Activated T-cell treated with anti-CD3 and anti-CD28 coated beads, Interleukin-2, amount 50 U/mL, for 4 hours (primary cell): ENCODE results near the gene STARD5. TPM values are rescaled to one million over a fixed set of nuclear protein-coding genes. Genes with fewer than 3 reads are reported as not detected.

ENCODE experiments used
- ATAC-seq, 2 donors: fragments of 200-7000 bp; cut with Tn5 transposase; one replicate each; pipeline ENCODE4 v1.10.0; 2021
- DNase-seq: peaks from one replicate; pipeline ENCODE4 v3.0.0-alpha.2; 2020
- H3K27me3 Mint-ChIP-seq: one replicate; pipeline ENCODE4 v1.8.0; 2021; ENCODE audit warnings: low read depth, mixed read lengths
- H3K36me3 Mint-ChIP-seq: one replicate; pipeline ENCODE4 v1.8.0; 2022; ENCODE audit warnings: mixed read lengths; ENCODE audit not compliant: insufficient read depth
- H3K4me1 Mint-ChIP-seq: one replicate; pipeline ENCODE4 v1.8.0; 2021; ENCODE audit warnings: low read depth, mixed read lengths
- H3K4me3 Mint-ChIP-seq: one replicate; pipeline ENCODE4 v1.8.0; 2021; ENCODE audit warnings: mild to moderate bottlenecking, moderate library complexity, mixed read lengths
- H3K9me3 Mint-ChIP-seq: one replicate; pipeline ENCODE4 v1.8.0; 2021; ENCODE audit warnings: mixed read lengths
- total RNA-seq, 3 donors: library from RNA; stranded (reverse); gene quantifications; one replicate each; pipeline ENCODE4 v1.2.1, GENCODE V29; 2021

The STARD5 gene
- total RNA-seq, 3 donors from 2014 or later = 2.8 to 5.3 (median 3.7) TPM

- Mint-ChIP-seq H3K27me3 (peaks cover 1% of the 10 kb centered on the region), H3K9me3 (no peaks in the 10 kb centered on the region), H3K4me1 (no peaks in the 10 kb centered on the region), H3K36me3 (no peaks in the 10 kb centered on the region), H3K4me3 (no peak overlapping the region)
- no peak for ATAC-seq
- DNase-seq = no peak
These were observed 24.0 kb upstream of the STARD5 start for GRCh38 chr15:81347910-81348309.

DNA sequence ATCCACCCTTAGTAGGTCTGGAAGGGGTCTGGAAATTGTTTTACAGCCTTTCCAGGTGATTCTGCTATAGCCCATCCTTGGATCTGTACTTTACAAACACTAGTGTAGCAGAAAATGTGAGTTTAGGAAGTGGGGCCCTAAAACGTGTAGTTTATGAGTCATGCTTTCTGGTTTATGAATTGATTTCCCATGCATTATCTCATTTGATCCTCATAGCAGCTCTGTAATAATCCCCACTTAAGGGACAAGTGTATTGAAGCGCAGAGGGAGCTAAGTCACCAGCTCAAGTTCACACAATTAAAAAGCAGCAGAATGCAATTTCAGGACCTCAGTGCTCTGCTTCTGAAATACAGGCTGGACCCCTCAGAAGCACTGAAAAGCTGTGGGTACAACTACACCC, 22.7 kb upstream of the STARD5 start:
- ATAC-seq (no peak), DNase-seq (no peak)
- peaks cover 1% of the 10 kb centered on the region for H3K27me3 Mint-ChIP-seq
- no peak overlapping the region for H3K4me3 Mint-ChIP-seq
- H3K36me3 Mint-ChIP-seq = no peaks in the 10 kb centered on the region
- no peaks in the 10 kb centered on the region for H3K9me3 Mint-ChIP-seq
- H3K4me1 Mint-ChIP-seq = no peaks in the 10 kb centered on the region

DNA sequence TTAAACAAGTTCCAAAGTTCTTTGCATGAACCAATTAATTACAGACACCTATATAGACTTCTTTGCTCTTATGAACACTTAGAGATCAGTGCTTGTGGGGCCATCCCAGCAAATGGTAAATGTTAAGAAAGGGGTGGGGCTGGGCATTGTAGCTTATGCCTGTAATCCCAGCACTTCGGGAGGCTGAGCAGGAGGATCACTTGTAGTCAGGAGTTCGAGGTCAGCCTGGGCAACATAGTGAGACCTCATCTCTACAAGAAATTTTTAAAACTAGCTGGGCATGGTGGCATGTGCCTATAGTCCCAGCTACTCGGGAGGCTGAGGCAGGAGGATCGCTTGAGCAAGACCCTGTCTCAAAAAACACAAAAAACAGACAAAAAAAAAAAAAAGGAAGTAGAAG, 19.4 kb upstream of the STARD5 start:
- ATAC-seq = no peak
- peaks cover 4% of the 10 kb centered on the region for H3K27me3 Mint-ChIP-seq
- DNase-seq = no peak
- no peak overlapping the region for H3K4me3 Mint-ChIP-seq
- H3K36me3 Mint-ChIP-seq = no peaks in the 10 kb centered on the region
- H3K9me3 Mint-ChIP-seq = no peaks in the 10 kb centered on the region
- H3K4me1 Mint-ChIP-seq = no peaks in the 10 kb centered on the region

GRCh38 chr15:81341351-81341750, 17.4 kb upstream of the STARD5 start:
- no peaks in the 10 kb centered on the region for H3K36me3 Mint-ChIP-seq
- H3K27me3 Mint-ChIP-seq = peaks cover 4% of the 10 kb centered on the region
- ATAC-seq = no peak
- no peak for DNase-seq
- no peaks in the 10 kb centered on the region for H3K9me3 Mint-ChIP-seq
- peaks cover 2% of the 10 kb centered on the region for H3K4me1 Mint-ChIP-seq
- H3K4me3 Mint-ChIP-seq = no peak overlapping the region

- peaks cover 2% of the 10 kb centered on the region for H3K27me3 Mint-ChIP-seq
- no peaks in the 10 kb centered on the region for H3K9me3 Mint-ChIP-seq
- no peak for ATAC-seq
- no peak overlapping the region for H3K4me3 Mint-ChIP-seq
- no peak for DNase-seq
- H3K4me1 Mint-ChIP-seq = peaks cover 3% of the 10 kb centered on the region
- H3K36me3 Mint-ChIP-seq = no peaks in the 10 kb centered on the region
These were observed 15.9 kb upstream of the STARD5 start for GRCh38 chr15:81339851-81340250.

GRCh38 chr15:81339321-81339720, 15.4 kb upstream of the STARD5 start:
- H3K9me3 Mint-ChIP-seq = no peaks in the 10 kb centered on the region
- no peak for DNase-seq
- H3K36me3 Mint-ChIP-seq = no peaks in the 10 kb centered on the region
- no peak overlapping the region for H3K4me3 Mint-ChIP-seq
- peaks cover 2% of the 10 kb centered on the region for H3K27me3 Mint-ChIP-seq
- ATAC-seq = no peak
- peaks cover 3% of the 10 kb centered on the region for H3K4me1 Mint-ChIP-seq

DNA sequence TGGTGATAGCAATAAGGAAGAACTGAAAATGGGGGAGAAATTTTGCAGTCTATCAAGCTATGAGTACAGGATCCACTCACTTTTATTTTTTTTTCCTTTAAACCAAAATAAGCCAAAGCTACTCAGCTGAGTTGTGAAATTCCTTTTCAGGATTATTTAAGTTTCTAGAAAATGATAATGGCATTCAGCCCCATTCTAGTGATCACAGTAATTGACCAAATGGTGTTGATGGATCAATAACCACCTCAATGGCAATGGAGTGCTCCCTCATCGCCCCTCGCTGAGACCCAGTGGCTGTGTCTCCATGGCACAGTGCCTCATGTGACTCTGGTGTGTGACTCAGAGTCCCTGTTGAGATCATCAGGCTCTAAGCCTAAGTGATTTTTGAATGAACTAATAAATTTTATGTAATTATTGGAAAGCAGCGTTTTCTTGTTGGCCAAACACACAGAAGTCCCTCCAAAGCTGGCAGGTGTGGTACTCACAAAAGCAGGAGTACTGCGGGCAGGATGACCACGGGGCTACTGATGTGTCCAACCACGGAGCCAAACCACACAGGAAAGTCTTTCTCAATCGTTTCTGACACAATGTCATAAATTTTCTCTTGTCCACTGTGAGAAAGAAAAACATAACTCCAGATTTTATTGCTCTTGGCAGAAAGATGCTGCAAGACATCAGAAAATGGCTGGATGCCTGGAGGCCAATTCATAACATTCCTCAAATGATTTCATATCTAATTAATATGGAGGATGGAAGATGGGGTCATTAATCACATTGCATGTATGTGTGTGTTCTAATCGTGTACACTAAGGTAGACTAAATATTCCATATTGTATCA, 14.4 kb upstream of the STARD5 start:
- peaks cover 3% of the 10 kb centered on the region for H3K4me1 Mint-ChIP-seq
- H3K27me3 Mint-ChIP-seq = peaks cover 2% of the 10 kb centered on the region
- H3K36me3 Mint-ChIP-seq = no peaks in the 10 kb centered on the region
- DNase-seq = no peak
- H3K4me3 Mint-ChIP-seq = no peak overlapping the region
- H3K9me3 Mint-ChIP-seq = no peaks in the 10 kb centered on the region
- ATAC-seq = no peak

DNA sequence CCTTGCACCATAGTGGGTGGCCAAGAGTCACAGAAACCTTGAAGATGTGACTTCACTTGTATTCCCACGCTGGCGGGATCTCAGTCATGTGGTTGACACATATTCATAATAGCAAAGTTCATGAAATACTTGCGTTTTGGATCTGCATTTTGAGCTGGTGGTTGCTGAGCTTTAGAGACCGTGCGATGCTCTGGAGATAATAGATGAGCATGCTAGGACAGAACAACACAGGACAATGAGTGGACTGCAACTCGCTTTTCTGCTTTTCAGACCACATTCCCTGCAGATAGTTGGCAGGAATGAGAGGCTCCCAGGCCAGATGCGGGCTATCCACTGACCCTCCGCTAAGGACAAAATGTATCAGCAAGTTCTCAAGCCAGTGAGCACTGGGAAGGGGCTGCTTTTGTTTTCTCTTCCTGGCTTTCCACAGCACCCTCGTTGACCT, 13.8 kb upstream of the STARD5 start:
- H3K4me3 Mint-ChIP-seq = no peak overlapping the region
- H3K9me3 Mint-ChIP-seq = no peaks in the 10 kb centered on the region
- H3K4me1 Mint-ChIP-seq = peaks cover 3% of the 10 kb centered on the region
- H3K27me3 Mint-ChIP-seq = peaks cover 2% of the 10 kb centered on the region
- no peaks in the 10 kb centered on the region for H3K36me3 Mint-ChIP-seq
- DNase-seq (no peak), ATAC-seq (peak in 1 of 2 donors; percentile 41)

- no peak for ATAC-seq
- H3K4me1 Mint-ChIP-seq = peaks cover 3% of the 10 kb centered on the region
- peaks cover 2% of the 10 kb centered on the region for H3K27me3 Mint-ChIP-seq
- H3K36me3 Mint-ChIP-seq = no peaks in the 10 kb centered on the region
- no peak overlapping the region for H3K4me3 Mint-ChIP-seq
- no peaks in the 10 kb centered on the region for H3K9me3 Mint-ChIP-seq
- DNase-seq = no peak
These were observed 13.3 kb upstream of the STARD5 start for GRCh38 chr15:81337241-81337640.

GRCh38 chr15:81336568-81336967, 12.6 kb upstream of the STARD5 start:
- Mint-ChIP-seq H3K4me1 (peaks cover 3% of the 10 kb centered on the region), H3K9me3 (no peaks in the 10 kb centered on the region), H3K36me3 (no peaks in the 10 kb centered on the region), H3K4me3 (no peak overlapping the region), H3K27me3 (peaks cover 2% of the 10 kb centered on the region)
- ATAC-seq = peak in 1 of 2 donors; percentile 60
- peak; percentile 41 for DNase-seq

DNA sequence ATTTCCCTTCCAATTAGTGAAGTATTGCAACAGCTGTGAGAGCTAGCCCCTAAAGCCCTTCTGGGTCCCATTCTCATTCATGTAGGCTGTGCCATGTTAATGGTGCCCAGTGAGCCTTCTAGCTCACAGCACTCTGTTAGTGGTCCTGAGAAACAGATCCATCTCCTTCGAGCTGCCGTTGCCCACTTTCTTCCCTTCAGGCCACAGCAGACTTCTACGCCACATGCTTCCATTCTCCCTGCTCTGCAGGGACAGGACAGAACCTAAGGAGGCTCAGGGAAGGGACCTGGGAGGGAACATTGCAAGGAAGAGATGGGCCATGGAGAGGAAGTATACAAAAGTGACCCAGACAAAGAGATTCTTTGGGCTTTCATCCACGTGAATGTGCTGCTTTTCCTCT, 11.7 kb upstream of the STARD5 start:
- peaks cover 9% of the 10 kb centered on the region for H3K4me1 Mint-ChIP-seq
- no peak for ATAC-seq
- H3K4me3 Mint-ChIP-seq = no peak overlapping the region
- no peaks in the 10 kb centered on the region for H3K9me3 Mint-ChIP-seq
- H3K27me3 Mint-ChIP-seq = no peaks in the 10 kb centered on the region
- DNase-seq = no peak
- no peaks in the 10 kb centered on the region for H3K36me3 Mint-ChIP-seq

DNA sequence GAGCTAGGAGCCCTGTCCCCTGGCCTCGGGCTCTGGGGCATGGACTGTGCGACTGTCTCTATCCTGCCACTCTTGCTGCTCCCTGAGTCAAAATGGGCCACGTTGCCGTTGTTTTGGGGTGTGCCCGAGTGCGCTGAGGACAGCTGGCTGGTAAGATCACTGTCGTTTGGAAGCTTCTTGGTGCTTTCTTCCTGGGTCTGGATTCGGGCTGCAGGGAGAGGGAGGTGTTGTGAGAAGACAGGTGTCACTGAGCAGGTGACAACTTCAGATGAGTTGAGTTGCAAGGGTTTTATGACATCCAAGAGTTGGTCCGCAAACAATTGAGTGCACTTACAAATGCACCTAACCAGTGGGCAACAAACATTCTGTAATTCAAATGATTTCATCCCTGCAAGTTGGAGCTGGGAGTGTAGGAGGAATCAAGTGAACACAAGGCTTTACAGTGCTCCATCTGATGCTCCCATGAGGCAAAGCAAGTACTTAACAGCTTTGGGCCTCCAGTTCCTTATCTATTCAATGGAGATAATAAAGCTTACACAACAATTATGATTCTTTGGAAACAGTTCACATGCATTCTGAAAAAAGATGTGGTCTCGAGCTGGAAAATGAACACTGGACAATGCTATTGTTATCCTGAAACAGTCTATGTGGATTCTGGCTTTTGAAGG, 11.0 kb upstream of the STARD5 start:
- no peaks in the 10 kb centered on the region for H3K27me3 Mint-ChIP-seq
- H3K36me3 Mint-ChIP-seq = no peaks in the 10 kb centered on the region
- peaks cover 10% of the 10 kb centered on the region for H3K4me1 Mint-ChIP-seq
- no peak for DNase-seq
- no peaks in the 10 kb centered on the region for H3K9me3 Mint-ChIP-seq
- no peak overlapping the region for H3K4me3 Mint-ChIP-seq
- no peak for ATAC-seq

DNA sequence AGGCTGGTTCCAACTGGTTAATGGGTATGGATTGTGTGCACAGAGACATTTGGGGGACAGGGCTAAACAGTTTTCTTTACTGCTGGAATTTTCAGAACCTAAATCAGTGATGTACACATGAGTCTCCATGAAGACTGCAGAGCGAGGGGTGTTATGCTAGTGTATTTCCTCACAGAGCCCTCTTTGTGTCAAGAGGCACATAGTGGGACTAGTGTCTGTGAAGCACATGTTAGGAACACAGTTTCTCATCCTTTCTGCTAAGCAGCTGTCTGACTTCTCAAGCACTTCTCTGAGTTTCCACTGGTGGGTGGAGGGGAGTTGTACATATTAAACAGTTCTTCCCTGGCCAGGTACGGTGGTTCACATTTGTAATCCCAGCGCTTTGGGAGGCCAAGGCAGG, 9.4 kb upstream of the STARD5 start:
- Mint-ChIP-seq H3K4me1 (peaks cover 10% of the 10 kb centered on the region), H3K4me3 (no peak overlapping the region), H3K9me3 (no peaks in the 10 kb centered on the region), H3K36me3 (no peaks in the 10 kb centered on the region), H3K27me3 (no peaks in the 10 kb centered on the region)
- ATAC-seq = no peak
- no peak for DNase-seq

DNA sequence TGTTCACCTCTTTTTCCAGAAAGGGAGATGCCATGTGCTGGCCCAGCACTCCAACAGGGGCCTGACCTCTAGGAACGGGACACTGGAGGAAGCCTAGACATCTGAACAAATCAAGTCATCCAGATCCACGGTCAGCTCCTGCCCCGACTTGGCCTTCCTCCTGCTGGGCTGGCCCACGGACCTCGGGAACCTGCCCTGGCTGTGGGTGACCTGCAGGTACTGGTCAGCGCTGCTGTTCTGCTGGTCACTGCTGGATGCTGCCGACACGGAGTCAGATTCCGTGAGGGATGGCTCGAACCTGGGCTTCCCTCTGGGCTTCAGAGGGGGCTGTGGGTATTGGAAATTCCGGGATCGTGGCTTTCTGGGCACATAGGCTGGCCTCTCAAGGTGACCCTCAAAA, 8.4 kb upstream of the STARD5 start:
- DNase-seq (no peak), ATAC-seq (no peak)
- no peaks in the 10 kb centered on the region for H3K9me3 Mint-ChIP-seq
- no peak overlapping the region for H3K4me3 Mint-ChIP-seq
- no peaks in the 10 kb centered on the region for H3K36me3 Mint-ChIP-seq
- peaks cover 14% of the 10 kb centered on the region for H3K4me1 Mint-ChIP-seq
- no peaks in the 10 kb centered on the region for H3K27me3 Mint-ChIP-seq

DNA sequence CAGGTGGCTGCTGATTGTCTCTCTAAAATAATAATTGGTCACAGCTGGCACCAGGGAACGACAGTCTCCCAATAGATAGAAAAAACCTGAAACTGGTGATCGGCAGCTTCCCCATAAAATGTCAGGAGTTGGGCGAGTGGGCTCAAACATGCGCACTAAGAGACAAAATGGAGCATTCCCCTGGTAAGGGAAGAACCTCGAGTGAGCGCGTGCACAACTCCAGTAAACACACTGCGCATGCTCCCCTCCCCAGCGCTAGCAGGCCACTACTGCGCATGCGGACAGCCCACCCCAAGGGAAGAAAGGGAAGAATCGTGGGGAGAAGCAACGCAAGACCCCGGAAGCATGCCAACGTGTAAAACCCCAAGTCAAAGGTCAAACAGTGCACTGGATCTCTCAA, 7.7 kb upstream of the STARD5 start:
- Mint-ChIP-seq H3K27me3 (no peaks in the 10 kb centered on the region), H3K9me3 (no peaks in the 10 kb centered on the region), H3K4me1 (peaks cover 16% of the 10 kb centered on the region), H3K36me3 (no peaks in the 10 kb centered on the region), H3K4me3 (no peak overlapping the region)
- no peak for ATAC-seq
- no peak for DNase-seq
